Endodermal cell (in vitro differentiated cells): Measurements from ENCODE around the gene MID2. TPM values are rescaled to one million over a fixed set of nuclear protein-coding genes. Genes with fewer than 3 reads are reported as not detected.
A peak's percentile ranks its signal among the peaks of the same experiment; 100 is the strongest.

Experiments
- DNase-seq: peaks from one replicate; pipeline ENCODE4 v3.0.0-alpha.2; 2017
- H3K27ac ChIP-seq: 2 replicates; pipeline ENCODE4 v1.5.1; 2013; ENCODE audit warnings: mild to moderate bottlenecking, low read depth, low read length, moderate library complexity
- H3K27me3 ChIP-seq: 2 replicates; pipeline ENCODE4 v1.6.1; 2013; ENCODE audit warnings: mild to moderate bottlenecking, low read length, moderate library complexity; ENCODE audit not compliant: insufficient read depth, control insufficient read depth, poor library complexity, severe bottlenecking
- H3K36me3 ChIP-seq: 2 replicates; pipeline ENCODE4 v1.7.0; 2013; ENCODE audit warnings: mild to moderate bottlenecking, low read length, moderate library complexity; ENCODE audit not compliant: control insufficient read depth, insufficient read depth
- H3K4me1 ChIP-seq: one replicate; pipeline ENCODE4 v1.7.0; 2013; ENCODE audit warnings: low read length; ENCODE audit not compliant: control insufficient read depth, insufficient read depth
- H3K4me3 ChIP-seq: 2 replicates; pipeline ENCODE4 v1.5.1; 2013; ENCODE audit warnings: mild to moderate bottlenecking, low read length, moderate library complexity
- H3K9ac ChIP-seq: 2 replicates; pipeline ENCODE4 v1.6.1; 2013; ENCODE audit warnings: mild to moderate bottlenecking, low read length, moderate library complexity; ENCODE audit not compliant: poor library complexity, severe bottlenecking; ENCODE audit errors: extremely low read depth
- H3K9me3 ChIP-seq: 2 replicates; pipeline ENCODE4 v1.6.1; 2013; ENCODE audit warnings: mild to moderate bottlenecking, low read length, moderate library complexity; ENCODE audit not compliant: control insufficient read depth
- H3K27ac Mint-ChIP-seq: 2 replicates; pipeline ENCODE4 v1.8.0; 2020; ENCODE audit warnings: mixed read lengths
- H3K27me3 Mint-ChIP-seq: 2 replicates; pipeline ENCODE4 v1.8.0; 2021; ENCODE audit warnings: mild to moderate bottlenecking, mixed read lengths; ENCODE audit not compliant: insufficient read depth
- H3K36me3 Mint-ChIP-seq: 2 replicates; pipeline ENCODE4 v1.8.0; 2020; ENCODE audit warnings: low read depth, mixed read lengths
- H3K4me1 Mint-ChIP-seq: 2 replicates; pipeline ENCODE4 v1.8.0; 2020; ENCODE audit warnings: mixed read lengths
- H3K4me3 Mint-ChIP-seq: 2 replicates; pipeline ENCODE4 v1.8.0; 2020; ENCODE audit warnings: mild to moderate bottlenecking, moderate library complexity, mixed read lengths
- H3K9me3 Mint-ChIP-seq: 2 replicates; pipeline ENCODE4 v1.8.0; 2020; ENCODE audit warnings: mild to moderate bottlenecking, mixed read lengths
- WGBS, 2 experiments: methylation state at CpG; one replicate each; pipeline versions ENCODE4 v1.1.5 to v1.1.7; 2013; ENCODE audit warnings: missing lambda C conversion rate in 2 of 2, mixed read lengths in 1 of 2; ENCODE audit not compliant: insufficient coverage in 1 of 2, insufficient read length in 1 of 2; 5-methylcytosine and 5-hydroxymethylcytosine counted together
- total RNA-seq, 2 donors: library from RNA; stranded (reverse); fragmentation: NEBNext Ultra II Directional in 1 of 2; extraction: Animal tissue kit (Norgen Biotek cat#: 25700) in 1 of 2; gene quantifications; 2 replicates in 1 of 2; 3 replicates in 1 of 2; pipeline ENCODE4 v1.2.1, GENCODE V29; 2021
- TF ChIP-seq, protein P1 (sequence below): fragments of 200-600 bp; sonication (generic); conservative IDR thresholded peaks from 2 replicates; pipeline ENCODE4 v1.5.0; 2021; ENCODE audit warnings: antibody characterized with exemption, mild to moderate bottlenecking

MID2 gene
- total RNA-seq, 2 donors from 2014 or later = 5.2 to 10.0 TPM

DNA sequence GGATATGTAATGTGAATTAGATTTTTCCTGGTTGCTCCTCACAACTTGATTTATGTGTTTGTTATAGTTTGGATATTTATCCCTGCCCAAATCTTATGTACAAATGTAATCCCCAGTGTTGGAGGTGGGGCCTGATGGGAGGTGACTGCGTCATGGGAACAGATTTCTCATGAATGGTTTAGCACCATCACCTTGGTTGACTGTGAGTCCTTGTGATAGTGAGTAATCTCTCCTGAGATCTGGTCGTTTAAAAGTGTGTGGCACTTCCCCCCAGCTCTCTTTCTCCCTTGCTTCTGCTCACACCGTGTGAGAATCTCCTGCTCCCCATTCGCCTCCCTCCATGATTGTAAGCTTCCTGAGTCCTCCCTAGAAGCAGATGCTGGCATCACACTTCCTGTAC is 2.2 kb downstream of the MID2 start:
- no peaks in the 10 kb centered on the region for H3K36me3 Mint-ChIP-seq
- peaks cover 12% of the 10 kb centered on the region for H3K9me3 Mint-ChIP-seq
- peaks cover 52% of the 10 kb centered on the region for H3K27me3 Mint-ChIP-seq
- Histone ChIP-seq H3K36me3 (no peaks in the 10 kb centered on the region), H3K9me3 (no peaks in the 10 kb centered on the region), H3K27me3 (peaks cover 27% of the 10 kb centered on the region), H3K4me3 (no peak overlapping the region), H3K4me1 (no peaks in the 10 kb centered on the region), H3K27ac (no peak overlapping the region), H3K9ac (no peak overlapping the region)
- WGBS, 2 experiments = 71% methylated on average over 3 of the region's 4 CpGs; no CpG with 5 or more reads in 1 of the 2 experiments
- peak overlapping the region; percentile 52 for H3K4me3 Mint-ChIP-seq
- DNase-seq = no peak
- TF ChIP-seq, protein P1, sequence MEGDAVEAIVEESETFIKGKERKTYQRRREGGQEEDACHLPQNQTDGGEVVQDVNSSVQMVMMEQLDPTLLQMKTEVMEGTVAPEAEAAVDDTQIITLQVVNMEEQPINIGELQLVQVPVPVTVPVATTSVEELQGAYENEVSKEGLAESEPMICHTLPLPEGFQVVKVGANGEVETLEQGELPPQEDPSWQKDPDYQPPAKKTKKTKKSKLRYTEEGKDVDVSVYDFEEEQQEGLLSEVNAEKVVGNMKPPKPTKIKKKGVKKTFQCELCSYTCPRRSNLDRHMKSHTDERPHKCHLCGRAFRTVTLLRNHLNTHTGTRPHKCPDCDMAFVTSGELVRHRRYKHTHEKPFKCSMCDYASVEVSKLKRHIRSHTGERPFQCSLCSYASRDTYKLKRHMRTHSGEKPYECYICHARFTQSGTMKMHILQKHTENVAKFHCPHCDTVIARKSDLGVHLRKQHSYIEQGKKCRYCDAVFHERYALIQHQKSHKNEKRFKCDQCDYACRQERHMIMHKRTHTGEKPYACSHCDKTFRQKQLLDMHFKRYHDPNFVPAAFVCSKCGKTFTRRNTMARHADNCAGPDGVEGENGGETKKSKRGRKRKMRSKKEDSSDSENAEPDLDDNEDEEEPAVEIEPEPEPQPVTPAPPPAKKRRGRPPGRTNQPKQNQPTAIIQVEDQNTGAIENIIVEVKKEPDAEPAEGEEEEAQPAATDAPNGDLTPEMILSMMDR = no peak
- H3K4me1 Mint-ChIP-seq = peaks cover 22% of the 10 kb centered on the region
- H3K27ac Mint-ChIP-seq = no peak overlapping the region

DNA sequence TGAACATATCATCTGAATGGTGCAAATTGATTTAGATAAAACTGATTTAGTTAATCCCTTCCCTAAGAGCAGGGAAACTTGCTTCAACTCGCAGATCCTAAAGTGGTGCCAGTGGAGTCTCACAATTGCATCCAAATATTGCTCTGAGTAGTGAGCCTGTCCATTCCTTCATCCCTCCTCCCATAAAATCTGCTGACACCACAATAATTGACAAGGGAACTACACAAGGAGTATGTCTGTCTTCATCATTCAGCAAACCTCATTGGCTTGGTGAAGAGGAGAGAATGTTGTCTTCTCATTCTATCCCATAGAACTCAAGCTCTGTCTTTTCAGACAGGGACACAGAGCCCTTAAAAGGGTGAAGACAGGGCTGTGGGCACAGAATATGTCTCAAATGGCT is 4.2 kb downstream of the MID2 start:
- Mint-ChIP-seq H3K36me3 (no peaks in the 10 kb centered on the region), H3K9me3 (peaks cover 17% of the 10 kb centered on the region), H3K27ac (no peak overlapping the region), H3K4me3 (no peak overlapping the region), H3K27me3 (peaks cover 36% of the 10 kb centered on the region), H3K4me1 (peaks cover 22% of the 10 kb centered on the region)
- 90% methylated on average over 1 of the region's 1 CpG; no CpG with 5 or more reads in 1 of the 2 experiments for WGBS, 2 experiments
- no peaks in the 10 kb centered on the region for H3K36me3 ChIP-seq
- H3K4me3 ChIP-seq = no peak overlapping the region
- DNase-seq = no peak
- H3K9ac ChIP-seq = no peak overlapping the region
- no peaks in the 10 kb centered on the region for H3K4me1 ChIP-seq
- H3K9me3 ChIP-seq = no peaks in the 10 kb centered on the region
- H3K27me3 ChIP-seq = peaks cover 13% of the 10 kb centered on the region
- TF ChIP-seq, protein P1 = no peak
- H3K27ac ChIP-seq = no peak overlapping the region

DNA sequence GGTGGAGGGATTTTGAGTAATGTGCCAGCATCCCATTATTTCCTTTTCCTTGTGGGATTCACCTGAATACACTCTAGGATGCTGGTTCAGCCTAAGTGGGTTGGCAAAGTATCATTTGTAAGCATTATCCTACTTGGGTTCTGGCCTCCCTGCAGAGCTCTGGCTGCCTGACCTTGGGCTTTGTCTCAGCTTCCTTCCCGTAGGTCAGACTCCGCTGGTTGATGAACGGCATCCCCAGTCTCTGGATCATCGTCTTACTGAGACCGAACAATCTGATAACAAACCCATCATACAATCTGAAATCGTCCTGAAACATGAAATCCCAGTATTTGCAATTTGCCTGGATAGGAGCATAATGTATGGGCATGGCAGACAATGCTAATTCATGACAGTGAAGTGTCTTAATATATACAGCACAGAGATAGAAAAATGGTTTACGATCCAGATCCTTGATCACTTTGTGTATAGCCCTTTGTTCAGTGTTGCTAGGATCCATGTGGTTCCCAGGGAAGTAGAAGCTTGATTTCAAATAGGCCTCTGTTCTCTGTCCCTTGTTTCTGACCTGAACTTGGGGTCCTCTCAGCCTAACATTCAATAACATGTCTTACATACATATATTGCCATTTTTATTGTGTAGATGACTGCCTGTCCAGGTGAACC is 5.5 kb downstream of the MID2 start:
- 73 to 96% methylated on average over 3 to 6 of the region's 7 CpGs for WGBS, 2 experiments

More for the DNA sequence above, 5.5 kb downstream of the MID2 start:
- Mint-ChIP-seq H3K9me3 (peaks cover 19% of the 10 kb centered on the region), H3K27ac (no peak overlapping the region), H3K4me3 (no peak overlapping the region), H3K36me3 (no peaks in the 10 kb centered on the region), H3K4me1 (peaks cover 20% of the 10 kb centered on the region), H3K27me3 (peaks cover 28% of the 10 kb centered on the region)
- Histone ChIP-seq H3K4me1 (no peaks in the 10 kb centered on the region), H3K36me3 (no peaks in the 10 kb centered on the region), H3K9me3 (no peaks in the 10 kb centered on the region), H3K27ac (no peak overlapping the region), H3K27me3 (peaks cover 8% of the 10 kb centered on the region), H3K9ac (no peak overlapping the region), H3K4me3 (no peak overlapping the region)
- DNase-seq = no peak
- TF ChIP-seq, protein P1 = no peak
